GM06990 (cell line): ENCODE measurements around the gene UST.
A peak's percentile ranks its signal among the peaks of the same experiment; 100 is the strongest.

Source experiments
- DNase-seq: peaks from one replicate; pipeline ENCODE4 v3.0.0-alpha.2; 2011; ENCODE audit not compliant: insufficient read length; ENCODE audit errors: extremely low read depth
- H3K27me3 ChIP-seq: replicated peaks from 2 replicates; pipeline ENCODE4 v1.6.0; 2011; ENCODE audit warnings: low read length; ENCODE audit not compliant: control insufficient read depth, insufficient read depth
- H3K36me3 ChIP-seq: 2 replicates; pipeline ENCODE4 v1.5.1; 2011; ENCODE audit warnings: low read length; ENCODE audit not compliant: control insufficient read depth, insufficient read depth
- H3K4me3 ChIP-seq: replicated peaks from 2 replicates; pipeline ENCODE4 v1.5.1; 2011; ENCODE audit warnings: low read depth, mild to moderate bottlenecking, control low read depth, low read length
- CTCF ChIP-seq: IDR thresholded peaks from 2 replicates; pipeline ENCODE4 v1.5.1; 2011; ENCODE audit warnings: low read length, control low read depth, mild to moderate bottlenecking, inconsistent platforms; ENCODE audit not compliant: insufficient read depth, poor library complexity, severe bottlenecking

UST gene

GRCh38 chr6:149025061-149025460 lies 278.2 kb downstream of the UST start:
- DNase-seq, result no peak

GRCh38 chr6:149026530-149026942 lies 279.7 kb downstream of the UST start:
- TF ChIP-seq CTCF, result peak; percentile 40
- Histone ChIP-seq H3K4me3 (no peak overlapping the region), H3K27me3 (no peaks in the 10 kb centered on the region), H3K36me3 (peaks cover 2% of the 10 kb centered on the region)
- DNase-seq, result no peak

More at GRCh38 chr6:149025061-149025460, 278.2 kb downstream of the UST start:
- peaks cover 2% of the 10 kb centered on the region for H3K36me3 ChIP-seq
- no peak for TF ChIP-seq CTCF
- H3K27me3 ChIP-seq, result no peaks in the 10 kb centered on the region
- H3K4me3 ChIP-seq, result no peak overlapping the region

- TF ChIP-seq CTCF, result no peak
These were observed 280.7 kb downstream of the UST start for GRCh38 chr6:149027484-149027883.

GRCh38 chr6:149028767-149029405 lies 282.1 kb downstream of the UST start:
- DNase-seq, result peak; percentile 34
- Histone ChIP-seq H3K4me3 (no peak overlapping the region), H3K36me3 (no peaks in the 10 kb centered on the region; the same call in 1 of the 2 replicates), H3K27me3 (no peaks in the 10 kb centered on the region)
- peak; percentile 35 for TF ChIP-seq CTCF

More at GRCh38 chr6:149027484-149027883, 280.7 kb downstream of the UST start:
- Histone ChIP-seq H3K27me3 (no peaks in the 10 kb centered on the region), H3K4me3 (no peak overlapping the region), H3K36me3 (peaks cover 2% of the 10 kb centered on the region)
- DNase-seq, result no peak

GRCh38 chr6:149031201-149031858 lies 284.5 kb downstream of the UST start:
- Histone ChIP-seq H3K36me3 (no peaks in the 10 kb centered on the region; the same call in 1 of the 2 replicates), H3K4me3 (peak overlapping the region; percentile 64), H3K27me3 (no peaks in the 10 kb centered on the region)
- no peak for TF ChIP-seq CTCF
- no peak for DNase-seq
